22Rv1 (cell line): ENCODE results near the gene AOAH.
"Not testable (repeated sequence)": the region's sequence is repeated elsewhere in the genome, so short reads cannot be mapped to it uniquely, and the experiment has no call there.

Source experiments
- H3K27ac ChIP-seq: fragments of 450-650 bp; 2 replicates; pipeline ENCODE4 v1.5.1; 2017
- ZFX ChIP-seq: fragments of 450-650 bp; IDR thresholded peaks from 2 replicates; pipeline ENCODE4 v1.6.1; 2017; ENCODE audit warnings: antibody characterized with exemption, borderline replicate concordance
- TF ChIP-seq, protein P1 (sequence below): fragments of 450-650 bp; IDR thresholded peaks from 2 replicates; pipeline ENCODE4 v1.5.1; 2017; ENCODE audit warnings: mild to moderate bottlenecking

Gene AOAH

DNA sequence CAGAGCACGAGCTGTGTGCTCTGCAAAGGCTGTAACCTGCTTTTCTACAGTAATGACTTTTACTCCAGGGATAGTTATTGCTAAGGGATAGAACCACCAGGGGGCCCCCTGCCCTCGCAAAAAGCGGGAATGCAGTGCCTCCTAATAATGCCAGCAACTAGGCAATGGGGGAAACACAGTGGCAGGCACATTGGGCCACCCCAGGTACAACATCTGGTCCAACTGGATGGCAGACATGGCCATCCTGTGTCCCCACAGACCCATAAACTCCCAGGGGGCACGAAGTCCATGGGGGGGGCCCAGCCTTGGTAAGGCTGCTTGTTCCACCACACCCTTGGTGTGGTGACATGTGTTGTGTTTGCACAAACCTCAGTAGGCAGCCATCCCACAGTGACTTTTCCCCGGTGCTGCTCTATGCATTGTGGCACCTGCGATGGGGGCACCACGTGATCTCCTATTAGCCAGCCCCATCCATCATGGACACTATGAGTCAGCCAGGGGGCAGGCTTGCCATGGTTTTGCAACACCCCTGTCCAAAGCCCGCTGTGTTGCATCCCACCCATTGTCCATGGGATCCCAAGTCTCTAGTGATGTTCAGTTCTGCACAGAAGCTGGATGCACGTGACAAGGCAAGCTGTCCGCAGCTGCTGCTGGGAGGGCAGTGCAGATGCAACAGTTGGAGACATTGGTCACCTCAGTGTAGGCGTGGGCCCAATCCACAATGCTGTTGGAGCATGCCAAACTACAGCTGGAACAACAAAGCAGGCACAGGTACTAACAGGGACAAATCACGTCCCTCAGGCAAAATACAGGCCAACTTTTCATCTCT is 250.6 kb downstream of the AOAH start:
- H3K27ac ChIP-seq, result no peak overlapping the region
- TF ChIP-seq, protein P1, sequence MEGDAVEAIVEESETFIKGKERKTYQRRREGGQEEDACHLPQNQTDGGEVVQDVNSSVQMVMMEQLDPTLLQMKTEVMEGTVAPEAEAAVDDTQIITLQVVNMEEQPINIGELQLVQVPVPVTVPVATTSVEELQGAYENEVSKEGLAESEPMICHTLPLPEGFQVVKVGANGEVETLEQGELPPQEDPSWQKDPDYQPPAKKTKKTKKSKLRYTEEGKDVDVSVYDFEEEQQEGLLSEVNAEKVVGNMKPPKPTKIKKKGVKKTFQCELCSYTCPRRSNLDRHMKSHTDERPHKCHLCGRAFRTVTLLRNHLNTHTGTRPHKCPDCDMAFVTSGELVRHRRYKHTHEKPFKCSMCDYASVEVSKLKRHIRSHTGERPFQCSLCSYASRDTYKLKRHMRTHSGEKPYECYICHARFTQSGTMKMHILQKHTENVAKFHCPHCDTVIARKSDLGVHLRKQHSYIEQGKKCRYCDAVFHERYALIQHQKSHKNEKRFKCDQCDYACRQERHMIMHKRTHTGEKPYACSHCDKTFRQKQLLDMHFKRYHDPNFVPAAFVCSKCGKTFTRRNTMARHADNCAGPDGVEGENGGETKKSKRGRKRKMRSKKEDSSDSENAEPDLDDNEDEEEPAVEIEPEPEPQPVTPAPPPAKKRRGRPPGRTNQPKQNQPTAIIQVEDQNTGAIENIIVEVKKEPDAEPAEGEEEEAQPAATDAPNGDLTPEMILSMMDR, result peak; percentile 93
- no peak for TF ChIP-seq ZFX

GRCh38 chr7:36472141-36472729 is 252.1 kb downstream of the AOAH start:
- TF ChIP-seq, protein P1, result no peak
- TF ChIP-seq ZFX, result no peak
- no peak overlapping the region for H3K27ac ChIP-seq

GRCh38 chr7:36469236-36469635 is 255.1 kb downstream of the AOAH start:
- TF ChIP-seq ZFX, result no peak
- TF ChIP-seq, protein P1, result no peak
- H3K27ac ChIP-seq, result no peak overlapping the region

DNA sequence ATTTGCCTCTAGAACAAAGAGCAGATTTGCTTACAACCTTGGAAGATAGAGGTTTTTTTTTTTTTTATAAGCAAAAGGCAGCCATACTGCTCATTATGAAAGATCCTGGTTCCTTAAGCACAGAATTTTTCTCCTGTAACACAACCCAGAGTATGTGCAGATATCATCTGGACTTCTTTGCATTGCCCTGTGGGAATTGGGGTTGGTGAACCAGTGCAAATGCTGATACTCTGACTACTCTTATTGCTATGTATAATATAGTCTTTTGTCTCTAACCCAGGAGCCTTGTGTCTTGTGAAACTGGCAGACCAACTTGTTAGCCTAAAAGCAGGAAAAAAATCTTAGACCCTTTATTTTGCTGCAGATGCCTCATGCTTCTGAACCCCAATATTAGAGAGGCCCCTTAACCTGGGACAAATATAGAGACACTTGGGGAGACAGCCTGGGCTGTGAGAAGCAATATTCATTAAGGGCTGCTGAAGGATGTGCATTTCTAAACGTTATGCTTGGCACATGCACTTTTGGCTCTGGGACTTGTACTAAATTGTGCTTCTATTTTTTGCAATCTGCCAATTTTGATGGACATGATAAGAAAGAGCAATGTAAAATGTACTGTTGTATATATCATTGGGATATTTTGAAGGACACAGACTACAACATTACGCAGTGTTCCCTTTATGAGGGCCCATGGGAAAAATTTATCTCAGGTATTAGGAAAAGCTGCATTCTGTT is 255.8 kb downstream of the AOAH start:
- no peak for TF ChIP-seq ZFX
- TF ChIP-seq, protein P1, result no peak
- H3K27ac ChIP-seq, result no peak overlapping the region

- H3K27ac ChIP-seq, result not testable (repeated sequence)
These were observed 258.3 kb downstream of the AOAH start for GRCh38 chr7:36466001-36466400.

DNA sequence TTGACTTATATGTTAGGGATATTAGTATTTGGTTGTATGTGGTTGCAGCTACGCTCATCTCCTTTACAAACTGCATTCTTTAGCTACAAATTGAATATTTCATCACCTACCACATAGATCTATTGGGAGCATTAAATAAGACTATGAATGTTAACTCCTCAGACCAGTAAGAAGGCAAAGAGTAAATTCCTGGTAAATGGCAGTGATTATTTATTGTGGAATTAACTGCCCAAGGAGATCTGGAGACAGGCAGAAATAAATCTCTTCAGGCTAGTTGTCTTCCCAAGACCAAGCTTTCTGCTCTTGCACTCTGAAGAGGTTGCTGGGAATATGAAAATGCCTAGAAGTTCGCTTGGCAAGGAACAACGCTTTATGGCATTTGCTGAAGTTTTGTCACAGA is 260.0 kb downstream of the AOAH start:
- no peak overlapping the region for H3K27ac ChIP-seq
- no peak for TF ChIP-seq ZFX
- TF ChIP-seq, protein P1, result no peak
